ENCODE measurements around the gene BRPF1. TPM values are rescaled to one million over a fixed set of nuclear protein-coding genes. Genes with fewer than 3 reads are reported as not detected.

BRPF1 gene
- polyA plus RNA-seq, 1 donor = 17.6 TPM

Other genes with a start within 250 kb of the BRPF1 start
- 1.1 TPM for gene LHFPL4, start 177.9 kb upstream of the BRPF1 start, polyA plus RNA-seq
- 28.5 TPM for gene MTMR14, start 82.2 kb upstream of the BRPF1 start, polyA plus RNA-seq
- gene CPNE9, start 27.9 kb upstream of the BRPF1 start, polyA plus RNA-seq = 0.73 TPM
- 114 TPM for gene OGG1, start 18.2 kb downstream of the BRPF1 start, polyA plus RNA-seq
- 36.9 TPM for gene CAMK1, start 38.2 kb downstream of the BRPF1 start, polyA plus RNA-seq
- gene TADA3, start 60.7 kb downstream of the BRPF1 start, polyA plus RNA-seq = 50.0 TPM
- gene ARPC4, start 61.3 kb downstream of the BRPF1 start, polyA plus RNA-seq = 166 TPM
- gene TTLL3, start 78.5 kb downstream of the BRPF1 start, polyA plus RNA-seq = 97.4 TPM
- 31.8 TPM for gene RPUSD3, start 112.3 kb downstream of the BRPF1 start, polyA plus RNA-seq
- gene CIDEC, start 148.5 kb downstream of the BRPF1 start, polyA plus RNA-seq = 35.6 TPM
- 49.5 TPM for gene JAGN1, start 158.9 kb downstream of the BRPF1 start, polyA plus RNA-seq
- gene IL17RE, start 171.1 kb downstream of the BRPF1 start, polyA plus RNA-seq = 60.9 TPM
- gene IL17RC, start 185.4 kb downstream of the BRPF1 start, polyA plus RNA-seq = 36.3 TPM
- 64.8 TPM for gene CRELD1, start 202.1 kb downstream of the BRPF1 start, polyA plus RNA-seq
- gene PRRT3, start 220.7 kb downstream of the BRPF1 start, polyA plus RNA-seq = 1.8 TPM

All from large intestine (tissue), 1 donor.